ENCODE data around the gene RAB35. TPM values are rescaled to one million over a fixed set of nuclear protein-coding genes. Genes with fewer than 3 reads are reported as not detected.

RAB35 gene
- polyA plus RNA-seq, 1 donor from 2014 or later: 60.2 TPM

DNA sequence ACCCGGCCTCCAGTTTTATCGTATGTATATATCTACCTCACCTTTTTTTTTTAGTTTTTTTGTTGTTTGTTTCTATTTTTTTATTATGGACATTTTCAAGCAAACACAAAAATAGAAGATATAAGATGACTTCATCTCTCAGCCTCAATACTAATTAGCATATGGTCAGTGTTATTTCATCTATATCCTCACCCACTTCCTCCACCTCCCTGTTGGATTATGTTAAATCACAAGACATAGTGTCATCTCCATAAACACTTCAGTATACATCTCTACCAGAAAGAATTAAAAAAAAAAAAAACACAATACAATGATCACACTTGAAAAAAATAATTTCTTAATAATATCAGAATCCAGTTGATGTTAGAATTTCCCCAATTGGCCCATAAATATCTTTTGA, 34.9 kb downstream of the RAB35 start:
- TF ChIP-seq RAD21 (conservative IDR thresholded peaks at IDR 0.05): no peak
- TF ChIP-seq, protein P1, sequence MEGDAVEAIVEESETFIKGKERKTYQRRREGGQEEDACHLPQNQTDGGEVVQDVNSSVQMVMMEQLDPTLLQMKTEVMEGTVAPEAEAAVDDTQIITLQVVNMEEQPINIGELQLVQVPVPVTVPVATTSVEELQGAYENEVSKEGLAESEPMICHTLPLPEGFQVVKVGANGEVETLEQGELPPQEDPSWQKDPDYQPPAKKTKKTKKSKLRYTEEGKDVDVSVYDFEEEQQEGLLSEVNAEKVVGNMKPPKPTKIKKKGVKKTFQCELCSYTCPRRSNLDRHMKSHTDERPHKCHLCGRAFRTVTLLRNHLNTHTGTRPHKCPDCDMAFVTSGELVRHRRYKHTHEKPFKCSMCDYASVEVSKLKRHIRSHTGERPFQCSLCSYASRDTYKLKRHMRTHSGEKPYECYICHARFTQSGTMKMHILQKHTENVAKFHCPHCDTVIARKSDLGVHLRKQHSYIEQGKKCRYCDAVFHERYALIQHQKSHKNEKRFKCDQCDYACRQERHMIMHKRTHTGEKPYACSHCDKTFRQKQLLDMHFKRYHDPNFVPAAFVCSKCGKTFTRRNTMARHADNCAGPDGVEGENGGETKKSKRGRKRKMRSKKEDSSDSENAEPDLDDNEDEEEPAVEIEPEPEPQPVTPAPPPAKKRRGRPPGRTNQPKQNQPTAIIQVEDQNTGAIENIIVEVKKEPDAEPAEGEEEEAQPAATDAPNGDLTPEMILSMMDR (IDR thresholded peaks at IDR 0.05; ENCODE audit: poor library complexity, severe bottlenecking): no peak
- no peak for TF ChIP-seq EP300 (conservative IDR thresholded peaks at IDR 0.05; ENCODE audit: poor library complexity, severe bottlenecking)
- TF ChIP-seq MXI1 (conservative IDR thresholded peaks at IDR 0.05; ENCODE audit: poor library complexity, severe bottlenecking): no peak
- TF ChIP-seq TAF1 (IDR thresholded peaks at IDR 0.05; ENCODE audit: low read depth): no peak
- no peak for TF ChIP-seq POLR2AphosphoS5 (IDR thresholded peaks at IDR 0.05)
- TF ChIP-seq SMC3 (conservative IDR thresholded peaks at IDR 0.05; ENCODE audit: poor library complexity): no peak
- TF ChIP-seq, protein P2, sequence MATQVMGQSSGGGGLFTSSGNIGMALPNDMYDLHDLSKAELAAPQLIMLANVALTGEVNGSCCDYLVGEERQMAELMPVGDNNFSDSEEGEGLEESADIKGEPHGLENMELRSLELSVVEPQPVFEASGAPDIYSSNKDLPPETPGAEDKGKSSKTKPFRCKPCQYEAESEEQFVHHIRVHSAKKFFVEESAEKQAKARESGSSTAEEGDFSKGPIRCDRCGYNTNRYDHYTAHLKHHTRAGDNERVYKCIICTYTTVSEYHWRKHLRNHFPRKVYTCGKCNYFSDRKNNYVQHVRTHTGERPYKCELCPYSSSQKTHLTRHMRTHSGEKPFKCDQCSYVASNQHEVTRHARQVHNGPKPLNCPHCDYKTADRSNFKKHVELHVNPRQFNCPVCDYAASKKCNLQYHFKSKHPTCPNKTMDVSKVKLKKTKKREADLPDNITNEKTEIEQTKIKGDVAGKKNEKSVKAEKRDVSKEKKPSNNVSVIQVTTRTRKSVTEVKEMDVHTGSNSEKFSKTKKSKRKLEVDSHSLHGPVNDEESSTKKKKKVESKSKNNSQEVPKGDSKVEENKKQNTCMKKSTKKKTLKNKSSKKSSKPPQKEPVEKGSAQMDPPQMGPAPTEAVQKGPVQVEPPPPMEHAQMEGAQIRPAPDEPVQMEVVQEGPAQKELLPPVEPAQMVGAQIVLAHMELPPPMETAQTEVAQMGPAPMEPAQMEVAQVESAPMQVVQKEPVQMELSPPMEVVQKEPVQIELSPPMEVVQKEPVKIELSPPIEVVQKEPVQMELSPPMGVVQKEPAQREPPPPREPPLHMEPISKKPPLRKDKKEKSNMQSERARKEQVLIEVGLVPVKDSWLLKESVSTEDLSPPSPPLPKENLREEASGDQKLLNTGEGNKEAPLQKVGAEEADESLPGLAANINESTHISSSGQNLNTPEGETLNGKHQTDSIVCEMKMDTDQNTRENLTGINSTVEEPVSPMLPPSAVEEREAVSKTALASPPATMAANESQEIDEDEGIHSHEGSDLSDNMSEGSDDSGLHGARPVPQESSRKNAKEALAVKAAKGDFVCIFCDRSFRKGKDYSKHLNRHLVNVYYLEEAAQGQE (IDR thresholded peaks at IDR 0.05; ENCODE audit: borderline replicate concordance): no peak
- no peak for TF ChIP-seq EZH2 (IDR thresholded peaks at IDR 0.05; ENCODE audit: borderline replicate concordance, insufficient read depth, low read length, poor library complexity, severe bottlenecking)
- no peaks in the 10 kb centered on the region for H3K9me3 ChIP-seq (ENCODE audit: low read length)

DNA sequence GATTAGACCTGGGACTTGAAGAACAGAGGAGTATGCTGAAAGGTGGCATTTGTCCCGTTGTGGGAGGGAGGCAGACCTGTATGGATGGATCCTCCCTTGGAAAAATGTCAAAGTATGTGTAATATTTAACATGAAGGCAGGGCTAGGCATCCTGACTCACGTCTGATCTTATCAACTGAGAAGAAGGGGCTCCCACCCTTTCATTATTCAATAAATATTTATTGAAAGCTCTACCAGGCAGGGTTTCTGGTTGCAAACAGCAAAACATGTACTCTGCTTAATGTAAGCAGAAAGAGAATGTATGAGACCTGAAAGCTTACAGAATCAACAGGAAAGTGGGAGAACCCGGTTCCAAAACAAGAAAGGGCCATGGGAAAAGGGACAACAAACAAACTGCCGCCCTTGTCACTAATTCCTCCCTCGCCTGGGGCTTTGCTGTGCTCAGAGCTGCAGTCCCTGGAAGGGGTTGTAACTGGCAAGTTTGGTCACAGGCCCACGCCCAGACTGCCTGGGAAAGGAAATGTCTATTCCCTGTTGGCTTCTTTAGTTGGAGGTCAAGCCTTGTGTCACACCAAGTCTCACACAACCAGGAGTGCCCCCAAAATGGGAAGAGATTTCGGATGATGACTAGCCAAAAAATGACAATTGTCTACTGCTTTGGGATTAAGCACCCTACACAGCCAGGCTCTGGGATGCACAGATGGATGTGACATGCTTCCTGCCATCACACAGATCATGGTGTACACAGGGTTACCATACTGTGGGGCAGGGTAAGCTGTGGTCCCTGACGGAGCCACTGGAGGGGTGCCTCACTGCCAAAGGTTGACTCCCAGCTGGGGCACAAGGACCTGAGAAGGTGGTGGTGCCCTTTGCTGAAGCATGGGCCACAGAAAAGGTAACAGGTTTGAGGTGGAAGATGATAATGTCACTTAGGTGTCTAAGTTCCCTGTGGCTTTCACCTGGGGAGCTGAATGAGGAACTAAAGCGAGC, 36.8 kb downstream of the RAB35 start:
- Histone ChIP-seq H3K9me2 (ENCODE audit: insufficient read depth, low read length) (no peaks in the 10 kb centered on the region), H2AFZ (ENCODE audit: low read depth, low read length) (no peak overlapping the region), H3K27ac (ENCODE audit: low read length) (no peak overlapping the region), H3K27me3 (ENCODE audit: insufficient read depth, low read depth, low read length) (no peaks in the 10 kb centered on the region), H3K79me2 (replicated peaks; ENCODE audit: insufficient read depth, low read length) (no peaks in the 10 kb centered on the region), H4K20me1 (ENCODE audit: insufficient read depth) (no peaks in the 10 kb centered on the region), H3F3A (ENCODE audit: insufficient read depth, low read length, poor library complexity, severe bottlenecking) (no peaks in the 10 kb centered on the region), H3K9ac (ENCODE audit: low read length) (no peak overlapping the region), H3K4me3 (ENCODE audit: low read length) (no peak overlapping the region), H3K36me3 (ENCODE audit: insufficient read depth, low read length) (peaks cover 10% of the 10 kb centered on the region), H3K9me3 (ENCODE audit: low read length) (no peaks in the 10 kb centered on the region), H3K4me2 (ENCODE audit: low read length) (no peak overlapping the region)
- no peak for TF ChIP-seq EP300 (conservative IDR thresholded peaks at IDR 0.05; ENCODE audit: poor library complexity, severe bottlenecking)
- TF ChIP-seq EZH2 (IDR thresholded peaks at IDR 0.05; ENCODE audit: borderline replicate concordance, insufficient read depth, low read length, poor library complexity, severe bottlenecking): no peak
- TF ChIP-seq TAF1 (IDR thresholded peaks at IDR 0.05; ENCODE audit: low read depth): no peak
- no peak for TF ChIP-seq SMC3 (conservative IDR thresholded peaks at IDR 0.05; ENCODE audit: poor library complexity)
- TF ChIP-seq, protein P2 (IDR thresholded peaks at IDR 0.05; ENCODE audit: borderline replicate concordance): no peak
- no peak for TF ChIP-seq MXI1 (conservative IDR thresholded peaks at IDR 0.05; ENCODE audit: poor library complexity, severe bottlenecking)
- TF ChIP-seq POLR2AphosphoS5 (IDR thresholded peaks at IDR 0.05): no peak
- TF ChIP-seq RAD21 (conservative IDR thresholded peaks at IDR 0.05): no peak
- TF ChIP-seq, protein P1 (IDR thresholded peaks at IDR 0.05; ENCODE audit: poor library complexity, severe bottlenecking): no peak

More for the DNA sequence above, 34.9 kb downstream of the RAB35 start:
- no peaks in the 10 kb centered on the region for H3F3A ChIP-seq (ENCODE audit: insufficient read depth, low read length, poor library complexity, severe bottlenecking)
- no peaks in the 10 kb centered on the region for H3K79me2 ChIP-seq (replicated peaks; ENCODE audit: insufficient read depth, low read length)
- H3K27ac ChIP-seq (ENCODE audit: low read length): no peak overlapping the region
- H3K36me3 ChIP-seq (ENCODE audit: insufficient read depth, low read length): peaks cover 6% of the 10 kb centered on the region
- no peaks in the 10 kb centered on the region for H3K27me3 ChIP-seq (ENCODE audit: insufficient read depth, low read depth, low read length)
- no peaks in the 10 kb centered on the region for H3K9me2 ChIP-seq (ENCODE audit: insufficient read depth, low read length)
- H2AFZ ChIP-seq (ENCODE audit: low read depth, low read length): no peak overlapping the region
- H3K4me2 ChIP-seq (ENCODE audit: low read length): no peak overlapping the region
- no peaks in the 10 kb centered on the region for H4K20me1 ChIP-seq (ENCODE audit: insufficient read depth)
- no peak overlapping the region for H3K4me3 ChIP-seq (ENCODE audit: low read length)
- no peak overlapping the region for H3K9ac ChIP-seq (ENCODE audit: low read length)

Data from neural cell (in vitro differentiated cells).